A673 (cell line): ENCODE data around the gene NTRK3. TPM values are rescaled to one million over a fixed set of nuclear protein-coding genes. Genes with fewer than 3 reads are reported as not detected.
"Not testable (repeated sequence)": the region's sequence is repeated elsewhere in the genome, so short reads cannot be mapped to it uniquely, and the experiment has no call there.

Source experiments
- BruUV-seq: library from RNA; stranded (reverse); fragments of 400-500 nt; replicated peaks from 2 replicates; lab custom pipeline; 2021; lab: Mats Ljungman, UMichigan
- CTCF ChIA-PET: fragments of 300-600 bp; sonication (Branson Sonifier 250); formaldehyde crosslinking; loops from one replicate; lab custom pipeline; 2022; ENCODE audit warnings: antibody characterized with exemption; lab: Charles Lee
- POLR2A ChIA-PET: fragments of 300-600 bp; sonication (Branson Sonifier 250); formaldehyde crosslinking; loops from one replicate; lab custom pipeline; 2022; ENCODE audit warnings: antibody characterized with exemption; ENCODE audit not compliant: low non-redundant PET; lab: Charles Lee
- DNase-seq: peaks from one replicate; pipeline ENCODE4 v3.0.0-alpha.2; 2015; ENCODE audit warnings: low spot score
- H3K27ac ChIP-seq: fragments of 200-600 bp; sonication (generic); 2 replicates; pipeline ENCODE4 v1.5.1; 2016; ENCODE audit warnings: mixed run types, low read depth, mild to moderate bottlenecking, mixed read lengths, antibody characterized with exemption, low read length; ENCODE audit not compliant: poor library complexity, severe bottlenecking
- H3K27me3 ChIP-seq: fragments of 200-600 bp; sonication (generic); replicated peaks from 2 replicates; pipeline ENCODE4 v1.6.1; 2017; ENCODE audit warnings: mixed run types, low read depth, mild to moderate bottlenecking, mixed read lengths, antibody characterized with exemption, low read length; ENCODE audit not compliant: insufficient read depth, poor library complexity
- H3K36me3 ChIP-seq: fragments of 200-600 bp; sonication (generic); 2 replicates; pipeline ENCODE4 v1.6.1; 2016; ENCODE audit warnings: mixed run types, mild to moderate bottlenecking, mixed read lengths, antibody characterized with exemption, low read length; ENCODE audit not compliant: insufficient read depth, poor library complexity, severe bottlenecking
- H3K4me1 ChIP-seq: fragments of 200-600 bp; sonication (generic); 2 replicates; pipeline ENCODE4 v1.6.1; 2017; ENCODE audit warnings: mixed run types, mild to moderate bottlenecking, mixed read lengths, antibody characterized with exemption, low read length; ENCODE audit not compliant: insufficient read depth, poor library complexity, severe bottlenecking
- H3K4me3 ChIP-seq: fragments of 200-600 bp; sonication (generic); 2 replicates; pipeline ENCODE4 v1.5.1; 2016; ENCODE audit warnings: low read depth, mixed run types, mild to moderate bottlenecking, mixed read lengths, low read length; ENCODE audit not compliant: poor library complexity, severe bottlenecking
- H3K9me3 ChIP-seq: fragments of 200-600 bp; sonication (generic); 2 replicates; pipeline ENCODE4 v1.6.1; 2016; ENCODE audit warnings: mixed run types, low read depth, mild to moderate bottlenecking, mixed read lengths, antibody characterized with exemption, low read length; ENCODE audit not compliant: poor library complexity, severe bottlenecking
- EZH2 ChIP-seq: fragments of 200-600 bp; sonication (generic); IDR thresholded peaks from 2 replicates; pipeline ENCODE4 v1.6.1; 2017; ENCODE audit warnings: borderline replicate concordance, low read depth, mild to moderate bottlenecking, mixed read lengths, antibody characterized with exemption, low read length; ENCODE audit not compliant: poor library complexity, severe bottlenecking
- intact Hi-C: fragments of 100-400 bp; cut with micrococcal nuclease; formaldehyde crosslinking; loops from one replicate; pipeline ENCODE4 v1.10.0; 2022; ENCODE audit not compliant: unreplicated experiment
- total RNA-seq: library from RNA; stranded (reverse); gene quantifications from 2 replicates; pipeline ENCODE4 v1.2.3, GENCODE V29; 2021
- TF ChIP-seq, protein P1 (sequence below): fragments of 300-800, 200-600 bp; sonication (generic); conservative IDR thresholded peaks from 2 replicates; pipeline ENCODE4 v1.5.1; 2017; ENCODE audit warnings: low read depth, mild to moderate bottlenecking, antibody characterized with exemption, low read length, moderate library complexity, mixed read lengths

The NTRK3 gene
- total RNA-seq, 1 experiment from 2014 or later = not detected

DNA sequence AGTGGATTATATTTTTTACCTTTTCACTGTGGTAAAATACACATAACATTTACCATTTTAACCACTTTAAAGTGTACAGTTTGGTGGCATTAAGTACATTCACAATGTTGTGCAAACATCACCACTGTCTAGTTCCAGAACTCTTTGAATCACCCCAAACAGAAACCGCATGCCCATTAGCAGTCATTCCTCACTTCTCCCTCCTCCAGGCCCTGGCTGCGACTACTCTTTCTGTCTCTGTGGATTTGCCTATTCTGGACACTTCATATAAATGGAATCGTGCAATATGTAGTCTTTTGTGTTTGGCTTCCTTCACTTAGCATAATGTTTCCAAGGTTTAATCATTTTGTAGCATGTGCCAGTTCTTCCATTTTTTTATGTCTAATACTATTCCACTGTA lies 409.8 kb downstream of the NTRK3 start:
- TF ChIP-seq, protein P1, sequence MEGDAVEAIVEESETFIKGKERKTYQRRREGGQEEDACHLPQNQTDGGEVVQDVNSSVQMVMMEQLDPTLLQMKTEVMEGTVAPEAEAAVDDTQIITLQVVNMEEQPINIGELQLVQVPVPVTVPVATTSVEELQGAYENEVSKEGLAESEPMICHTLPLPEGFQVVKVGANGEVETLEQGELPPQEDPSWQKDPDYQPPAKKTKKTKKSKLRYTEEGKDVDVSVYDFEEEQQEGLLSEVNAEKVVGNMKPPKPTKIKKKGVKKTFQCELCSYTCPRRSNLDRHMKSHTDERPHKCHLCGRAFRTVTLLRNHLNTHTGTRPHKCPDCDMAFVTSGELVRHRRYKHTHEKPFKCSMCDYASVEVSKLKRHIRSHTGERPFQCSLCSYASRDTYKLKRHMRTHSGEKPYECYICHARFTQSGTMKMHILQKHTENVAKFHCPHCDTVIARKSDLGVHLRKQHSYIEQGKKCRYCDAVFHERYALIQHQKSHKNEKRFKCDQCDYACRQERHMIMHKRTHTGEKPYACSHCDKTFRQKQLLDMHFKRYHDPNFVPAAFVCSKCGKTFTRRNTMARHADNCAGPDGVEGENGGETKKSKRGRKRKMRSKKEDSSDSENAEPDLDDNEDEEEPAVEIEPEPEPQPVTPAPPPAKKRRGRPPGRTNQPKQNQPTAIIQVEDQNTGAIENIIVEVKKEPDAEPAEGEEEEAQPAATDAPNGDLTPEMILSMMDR = no peak
- TF ChIP-seq EZH2 = no peak
- no peaks in the 10 kb centered on the region for H3K27me3 ChIP-seq
- H3K36me3 ChIP-seq = no peaks in the 10 kb centered on the region
- no peaks in the 10 kb centered on the region for H3K9me3 ChIP-seq
- POLR2A ChIA-PET = no interaction called here
- H3K4me3 ChIP-seq = no peak overlapping the region
- H3K4me1 ChIP-seq = no peaks in the 10 kb centered on the region
- DNase-seq = no peak
- BruUV-seq = no TSS peak
- H3K27ac ChIP-seq = no peak overlapping the region
- intact Hi-C loops = no loop called here
- CTCF ChIA-PET = no interaction called here

DNA sequence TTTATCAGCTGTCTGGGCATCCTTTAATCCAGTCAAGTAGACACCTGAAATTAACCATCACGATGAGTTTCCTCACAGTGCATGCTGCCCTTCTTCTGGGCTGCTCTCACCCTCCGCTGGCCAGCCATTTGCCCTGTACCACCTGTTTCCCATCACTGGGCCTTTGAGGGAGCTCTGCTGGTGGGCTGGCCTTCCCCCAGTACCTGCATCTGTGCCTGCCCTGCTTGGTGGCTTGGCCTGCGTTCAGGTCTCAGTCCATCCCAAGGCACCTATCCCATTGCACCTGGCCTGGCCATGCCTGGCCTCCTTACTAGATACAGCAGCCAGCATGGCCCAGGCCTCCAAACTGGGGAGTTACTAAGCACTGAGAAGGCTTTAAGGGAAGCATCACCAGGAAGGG lies 413.2 kb downstream of the NTRK3 start:
- no peak for DNase-seq
- Histone ChIP-seq H3K9me3 (peaks cover 4% of the 10 kb centered on the region), H3K4me3 (no peak overlapping the region), H3K4me1 (no peaks in the 10 kb centered on the region), H3K27me3 (no peaks in the 10 kb centered on the region), H3K36me3 (no peaks in the 10 kb centered on the region), H3K27ac (no peak overlapping the region)
- no TSS peak for BruUV-seq
- TF ChIP-seq, protein P1 = no peak
- no peak for TF ChIP-seq EZH2
- ChIA-PET CTCF (no interaction called here), POLR2A (no interaction called here)
- intact Hi-C loops = no loop called here

DNA sequence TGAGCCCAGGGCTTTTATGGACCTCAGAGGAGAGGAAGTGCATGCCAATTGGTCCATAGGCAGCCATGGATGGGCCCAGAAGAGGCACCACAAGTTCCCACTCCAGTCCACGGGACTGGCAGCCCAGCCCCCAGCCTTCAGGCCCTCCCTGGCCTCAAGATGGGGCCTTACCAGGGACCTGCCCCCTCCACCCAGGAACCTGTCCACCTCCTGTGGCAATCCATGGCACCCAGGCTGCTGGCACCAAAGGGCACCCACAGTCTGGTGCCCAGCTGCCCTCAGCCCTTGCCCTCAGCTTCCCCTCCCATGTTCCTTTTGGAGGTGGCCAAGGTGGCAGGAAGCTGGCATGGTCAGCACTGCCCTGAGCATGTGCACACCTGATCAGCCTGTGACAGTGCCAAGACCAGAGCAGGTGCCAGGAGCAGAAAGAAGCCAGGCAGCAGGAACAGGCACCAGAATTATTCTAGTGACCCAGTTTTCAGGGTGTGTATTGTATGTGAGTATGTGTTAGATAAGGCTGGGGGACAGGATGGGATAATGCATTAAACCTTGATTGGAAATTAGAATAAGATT lies 415.0 kb downstream of the NTRK3 start:
- Histone ChIP-seq H3K27ac (no peak overlapping the region), H3K9me3 (peaks cover 4% of the 10 kb centered on the region), H3K27me3 (no peaks in the 10 kb centered on the region), H3K4me3 (no peak overlapping the region), H3K4me1 (no peaks in the 10 kb centered on the region), H3K36me3 (no peaks in the 10 kb centered on the region)
- TF ChIP-seq EZH2 = no peak
- TF ChIP-seq, protein P1 = no peak
- ChIA-PET CTCF (no interaction called here), POLR2A (no interaction called here)
- DNase-seq = no peak
- intact Hi-C loops = no loop called here
- BruUV-seq = no TSS peak

DNA sequence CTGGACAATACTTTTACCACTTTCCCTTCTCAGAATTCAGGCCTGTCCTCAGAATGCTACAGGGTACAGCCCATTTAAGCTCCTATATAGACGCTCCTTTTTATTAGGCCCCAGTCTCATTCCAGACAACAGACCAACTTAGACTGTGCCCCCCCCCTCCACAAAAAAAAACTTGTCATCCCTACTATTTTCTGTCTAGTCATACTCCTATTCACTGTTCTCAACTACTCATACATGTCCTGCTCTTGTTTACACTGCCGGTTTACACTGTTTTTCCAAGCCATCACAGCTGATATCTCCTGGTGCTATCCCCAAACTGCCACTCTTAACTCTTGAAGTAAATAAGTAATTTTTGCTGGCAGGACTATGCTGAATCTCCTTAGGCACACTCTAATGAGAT lies 420.7 kb downstream of the NTRK3 start:
- H3K27ac ChIP-seq, H3K36me3 ChIP-seq, CTCF ChIA-PET, H3K9me3 ChIP-seq, DNase-seq, H3K27me3 ChIP-seq, H3K4me1 ChIP-seq, POLR2A ChIA-PET, intact Hi-C loops, H3K4me3 ChIP-seq, BruUV-seq: not testable (repeated sequence)

DNA sequence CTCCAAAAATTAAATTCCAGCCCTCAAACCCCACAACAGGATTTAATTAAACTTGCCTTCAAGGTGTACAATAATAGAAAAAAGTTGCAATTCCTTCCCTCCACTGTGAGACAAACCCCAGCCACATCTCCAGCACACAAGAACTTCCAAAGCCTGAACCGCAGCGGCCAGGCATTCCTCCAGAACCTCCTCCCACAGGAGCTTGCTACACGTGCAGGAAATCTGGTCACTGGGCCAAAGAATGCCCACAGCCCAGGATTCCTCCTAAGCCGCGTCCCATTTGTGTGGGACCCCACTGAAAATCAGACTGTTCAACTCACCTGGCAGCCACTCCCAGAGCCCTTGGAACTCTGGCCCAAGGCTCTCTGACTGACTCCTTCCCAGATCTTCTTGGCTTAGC lies 423.2 kb downstream of the NTRK3 start:
- H3K27me3 ChIP-seq, H3K4me3 ChIP-seq, H3K4me1 ChIP-seq, H3K9me3 ChIP-seq, H3K27ac ChIP-seq, DNase-seq, BruUV-seq, intact Hi-C loops, POLR2A ChIA-PET, CTCF ChIA-PET, H3K36me3 ChIP-seq: not testable (repeated sequence)
